ENCODE results near the gene USP19.

Gene USP19

DNA sequence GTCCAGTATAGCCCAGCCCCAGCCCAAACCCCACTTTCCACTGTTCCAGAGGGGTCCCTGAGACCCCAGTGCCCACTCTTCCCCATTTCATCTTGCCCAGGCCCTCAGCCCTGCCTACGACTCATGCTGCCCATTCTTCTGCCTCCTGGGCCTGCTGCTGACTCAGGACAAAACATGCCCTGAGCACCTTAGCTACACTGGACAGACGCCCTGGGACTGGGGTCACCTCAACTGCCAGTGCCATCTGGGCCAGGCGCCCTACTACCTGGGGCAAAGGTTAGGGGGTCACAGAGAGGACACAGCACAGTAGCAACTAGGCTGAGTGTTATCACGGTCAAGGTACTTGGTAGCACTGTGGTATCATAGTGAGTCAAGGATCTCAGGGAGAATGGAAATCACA, 14.9 kb upstream of the USP19 start:
- H3K9ac ChIP-seq = no peak overlapping the region
- H3K79me2 ChIP-seq (ENCODE audit: insufficient read depth, low read depth) = no peaks in the 10 kb centered on the region
- H4K20me1 ChIP-seq (ENCODE audit: insufficient read depth) = no peaks in the 10 kb centered on the region
- H2AFZ ChIP-seq (ENCODE audit: low read depth) = no peak overlapping the region
- no peaks in the 10 kb centered on the region for H3K4me1 ChIP-seq (ENCODE audit: low read depth, poor library complexity, severe bottlenecking)
- H3K4me3 ChIP-seq (IDR thresholded peaks at IDR 0.05; ENCODE audit: insufficient read depth, low read depth, low read length) = no peak overlapping the region
- TF ChIP-seq, protein P1, sequence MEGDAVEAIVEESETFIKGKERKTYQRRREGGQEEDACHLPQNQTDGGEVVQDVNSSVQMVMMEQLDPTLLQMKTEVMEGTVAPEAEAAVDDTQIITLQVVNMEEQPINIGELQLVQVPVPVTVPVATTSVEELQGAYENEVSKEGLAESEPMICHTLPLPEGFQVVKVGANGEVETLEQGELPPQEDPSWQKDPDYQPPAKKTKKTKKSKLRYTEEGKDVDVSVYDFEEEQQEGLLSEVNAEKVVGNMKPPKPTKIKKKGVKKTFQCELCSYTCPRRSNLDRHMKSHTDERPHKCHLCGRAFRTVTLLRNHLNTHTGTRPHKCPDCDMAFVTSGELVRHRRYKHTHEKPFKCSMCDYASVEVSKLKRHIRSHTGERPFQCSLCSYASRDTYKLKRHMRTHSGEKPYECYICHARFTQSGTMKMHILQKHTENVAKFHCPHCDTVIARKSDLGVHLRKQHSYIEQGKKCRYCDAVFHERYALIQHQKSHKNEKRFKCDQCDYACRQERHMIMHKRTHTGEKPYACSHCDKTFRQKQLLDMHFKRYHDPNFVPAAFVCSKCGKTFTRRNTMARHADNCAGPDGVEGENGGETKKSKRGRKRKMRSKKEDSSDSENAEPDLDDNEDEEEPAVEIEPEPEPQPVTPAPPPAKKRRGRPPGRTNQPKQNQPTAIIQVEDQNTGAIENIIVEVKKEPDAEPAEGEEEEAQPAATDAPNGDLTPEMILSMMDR (conservative IDR thresholded peaks at IDR 0.05; ENCODE audit: low read depth, low read length) = no peak
- H3K27me3 ChIP-seq (ENCODE audit: insufficient read depth, low read depth) = no peaks in the 10 kb centered on the region
- H3K4me2 ChIP-seq = no peak overlapping the region
- H3K27ac ChIP-seq = no peak overlapping the region
- no peaks in the 10 kb centered on the region for H3K36me3 ChIP-seq (ENCODE audit: insufficient read depth)

DNA sequence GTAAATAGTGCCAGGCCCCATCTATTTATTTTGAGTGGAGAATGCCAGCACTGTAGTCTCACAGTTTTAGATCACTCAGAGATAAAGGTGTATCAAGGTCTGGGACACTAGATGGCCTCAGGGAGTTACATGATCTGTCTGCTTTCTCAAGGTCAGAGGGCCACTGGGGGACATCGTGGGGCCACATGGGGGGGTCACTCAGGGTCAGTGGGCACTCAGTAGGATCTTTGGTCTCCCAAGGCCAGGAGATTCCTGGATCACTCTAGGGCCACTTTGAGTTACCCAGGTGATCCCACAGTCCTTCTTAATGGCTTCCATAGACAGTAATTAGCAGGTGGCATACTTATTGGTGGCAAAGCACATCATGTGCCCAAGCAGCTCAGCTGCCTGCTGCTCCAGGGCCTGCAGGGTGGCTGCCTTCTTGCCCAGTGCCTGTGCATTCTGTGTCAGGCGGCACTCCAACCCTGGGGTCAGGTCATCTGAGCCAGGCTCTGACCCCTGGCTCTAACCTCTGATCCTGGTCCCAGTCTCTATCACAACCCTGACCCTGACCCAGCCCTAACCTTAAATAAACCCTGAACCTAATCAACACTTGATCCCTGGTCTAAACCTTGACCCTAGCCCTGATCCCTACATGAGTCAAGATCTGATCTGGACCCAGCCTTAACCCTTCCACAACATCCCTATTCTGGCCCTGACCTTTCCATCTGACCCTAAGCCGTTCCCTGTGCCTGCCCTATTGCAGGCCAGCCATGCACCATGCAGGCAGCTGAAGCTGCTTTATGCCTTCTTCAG, 14.0 kb upstream of the USP19 start:
- Histone ChIP-seq H3K27me3 (ENCODE audit: insufficient read depth, low read depth) (no peaks in the 10 kb centered on the region), H3K9ac (no peak overlapping the region), H3K27ac (no peak overlapping the region), H2AFZ (ENCODE audit: low read depth) (no peak overlapping the region), H3K79me2 (ENCODE audit: insufficient read depth, low read depth) (no peaks in the 10 kb centered on the region), H3K4me1 (ENCODE audit: low read depth, poor library complexity, severe bottlenecking) (no peaks in the 10 kb centered on the region), H3K4me2 (no peak overlapping the region), H4K20me1 (ENCODE audit: insufficient read depth) (no peaks in the 10 kb centered on the region), H3K4me3 (IDR thresholded peaks at IDR 0.05; ENCODE audit: insufficient read depth, low read depth, low read length) (no peak overlapping the region), H3K36me3 (ENCODE audit: insufficient read depth) (no peaks in the 10 kb centered on the region)
- TF ChIP-seq, protein P1 (conservative IDR thresholded peaks at IDR 0.05; ENCODE audit: low read depth, low read length) = no peak

DNA sequence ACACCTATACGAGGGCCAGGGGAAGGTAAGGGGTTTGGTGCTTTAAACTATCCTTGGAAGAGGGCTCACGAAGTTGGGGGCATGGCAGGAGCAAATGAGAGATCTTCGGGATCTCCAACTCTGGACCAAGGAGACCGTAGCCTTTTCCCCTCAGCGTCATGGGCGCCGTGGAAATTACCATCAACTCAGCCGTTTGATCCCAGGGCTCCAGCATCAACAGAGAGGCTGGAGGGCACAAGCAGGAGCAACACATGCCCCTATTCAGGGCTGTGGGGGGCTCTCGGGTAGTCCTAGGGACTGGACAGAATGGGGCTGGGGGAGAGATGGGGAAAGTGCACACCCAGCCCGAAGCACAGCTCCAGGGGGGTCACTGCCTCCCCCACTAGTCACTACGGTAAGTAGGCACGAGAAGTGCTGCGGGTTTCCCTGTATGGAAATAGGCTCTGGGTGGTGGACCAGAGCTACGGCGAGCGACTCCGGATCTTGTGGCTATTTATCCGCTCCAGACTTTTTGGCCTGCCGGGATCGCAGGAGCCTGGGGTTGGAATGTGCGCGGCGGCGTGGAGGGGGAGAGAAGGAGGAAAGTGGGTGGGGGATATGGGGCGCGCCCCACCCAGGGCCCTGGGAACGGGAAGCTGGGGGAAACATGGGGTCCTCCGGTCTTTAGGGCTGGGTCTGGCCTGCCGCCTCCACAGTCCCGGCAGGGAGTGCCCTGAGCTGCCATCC, 12.8 kb upstream of the USP19 start:
- H3K27me3 ChIP-seq (ENCODE audit: insufficient read depth, low read depth) = no peaks in the 10 kb centered on the region
- H3K27ac ChIP-seq = no peak overlapping the region
- TF ChIP-seq, protein P1 (conservative IDR thresholded peaks at IDR 0.05; ENCODE audit: low read depth, low read length) = no peak
- H3K4me2 ChIP-seq = no peak overlapping the region
- H2AFZ ChIP-seq (ENCODE audit: low read depth) = no peak overlapping the region
- no peaks in the 10 kb centered on the region for H3K79me2 ChIP-seq (ENCODE audit: insufficient read depth, low read depth)
- no peaks in the 10 kb centered on the region for H3K4me1 ChIP-seq (ENCODE audit: low read depth, poor library complexity, severe bottlenecking)
- no peak overlapping the region for H3K9ac ChIP-seq
- H4K20me1 ChIP-seq (ENCODE audit: insufficient read depth) = no peaks in the 10 kb centered on the region
- no peak overlapping the region for H3K4me3 ChIP-seq (IDR thresholded peaks at IDR 0.05; ENCODE audit: insufficient read depth, low read depth, low read length)
- no peaks in the 10 kb centered on the region for H3K36me3 ChIP-seq (ENCODE audit: insufficient read depth)

DNA sequence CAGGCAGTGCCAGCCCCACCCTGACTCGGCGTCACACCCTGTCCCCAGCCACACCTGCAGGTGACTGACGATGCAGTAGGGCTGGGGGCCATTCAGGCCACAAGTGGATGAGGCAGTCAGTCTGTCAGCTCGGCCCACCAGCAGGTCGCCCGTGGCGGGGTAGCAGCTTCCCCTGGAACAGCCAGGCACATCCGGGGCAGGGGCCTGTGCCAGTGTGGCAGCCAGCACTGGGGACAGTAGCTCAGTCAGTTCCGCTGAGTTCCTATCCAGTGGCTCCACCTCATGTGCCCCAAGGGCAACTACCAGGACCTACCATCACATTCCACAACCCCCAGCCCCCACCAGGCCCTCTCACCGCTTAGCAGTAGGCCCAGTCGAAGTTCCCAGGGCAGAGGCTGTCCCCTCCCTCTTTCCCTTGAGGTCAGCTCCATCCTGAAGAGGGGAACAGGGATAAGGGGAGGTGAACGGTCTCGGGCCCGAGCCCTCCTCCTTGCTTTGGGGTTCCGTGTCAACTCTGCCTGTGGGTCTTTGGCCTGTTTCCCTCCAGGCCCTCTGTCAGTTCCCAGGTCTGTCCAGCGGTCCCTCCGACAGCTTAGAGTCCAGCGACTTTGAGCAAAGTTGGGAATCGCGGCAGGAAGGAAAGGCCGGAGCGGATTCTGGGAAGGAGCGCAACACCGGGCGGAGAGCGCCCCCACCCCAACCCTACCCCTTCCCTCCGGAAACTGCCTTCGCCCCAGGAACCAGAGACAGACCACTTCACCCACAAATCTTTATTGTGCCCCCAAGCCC, 12.0 kb upstream of the USP19 start, which contains the start of gene LAMB2:
TSS of gene LAMB2 (minus strand) at position 614 of the 789 bp plus-strand sequence. CDS start at position 431, 183 bp downstream.
- TF ChIP-seq, protein P1 (conservative IDR thresholded peaks at IDR 0.05; ENCODE audit: low read depth, low read length) = no peak
- Histone ChIP-seq H4K20me1 (ENCODE audit: insufficient read depth) (no peaks in the 10 kb centered on the region), H3K27me3 (ENCODE audit: insufficient read depth, low read depth) (no peaks in the 10 kb centered on the region), H3K4me2 (no peak within 1 kb of the TSS), H3K79me2 (ENCODE audit: insufficient read depth, low read depth) (no peaks in the 10 kb centered on the region), H3K9ac (no peak within 1 kb of the TSS), H2AFZ (ENCODE audit: low read depth) (no peak within 1 kb of the TSS), H3K4me1 (ENCODE audit: low read depth, poor library complexity, severe bottlenecking) (no peaks in the 10 kb centered on the region), H3K4me3 (IDR thresholded peaks at IDR 0.05; ENCODE audit: insufficient read depth, low read depth, low read length) (no peak within 1 kb of the TSS), H3K27ac (no peak within 1 kb of the TSS), H3K36me3 (ENCODE audit: insufficient read depth) (no peaks in the 10 kb centered on the region)
